HG03439 (cell line): ENCODE results near the gene RNF13.
"Not testable (repeated sequence)": the region's sequence is repeated elsewhere in the genome, so short reads cannot be mapped to it uniquely, and the experiment has no call there.

Source experiments
- ATAC-seq: cut with Tn5 transposase; IDR thresholded peaks from one replicate; pipeline ENCODE4 v1.9.1; 2021; ENCODE audit warnings: mild to moderate bottlenecking, moderate library complexity; ENCODE audit not compliant: unreplicated experiment

The RNF13 gene

DNA sequence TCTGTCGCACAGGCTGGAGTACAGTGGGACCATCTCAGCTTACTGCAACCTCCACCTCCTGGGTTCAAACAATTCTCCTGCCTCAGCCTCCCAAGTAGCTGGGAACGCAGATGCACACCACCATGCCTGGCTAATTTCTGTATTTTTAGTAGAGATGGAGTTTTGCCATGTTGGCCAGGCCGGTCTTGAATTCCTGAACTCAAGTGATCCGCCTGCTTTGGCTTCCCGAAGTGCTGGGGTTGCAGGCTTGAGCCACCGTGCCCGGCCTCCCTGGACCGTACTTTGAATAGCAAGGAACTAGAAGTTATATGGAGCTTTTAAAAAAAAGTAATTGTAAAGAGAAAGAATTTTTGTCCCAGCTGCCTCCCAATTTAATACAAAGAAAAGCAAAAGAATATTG lies 12.3 kb upstream of the RNF13 start:
- ATAC-seq, result no peak

- no peak for ATAC-seq
These were observed 11.8 kb upstream of the RNF13 start for GRCh38 chr3:149801195-149801594.

DNA sequence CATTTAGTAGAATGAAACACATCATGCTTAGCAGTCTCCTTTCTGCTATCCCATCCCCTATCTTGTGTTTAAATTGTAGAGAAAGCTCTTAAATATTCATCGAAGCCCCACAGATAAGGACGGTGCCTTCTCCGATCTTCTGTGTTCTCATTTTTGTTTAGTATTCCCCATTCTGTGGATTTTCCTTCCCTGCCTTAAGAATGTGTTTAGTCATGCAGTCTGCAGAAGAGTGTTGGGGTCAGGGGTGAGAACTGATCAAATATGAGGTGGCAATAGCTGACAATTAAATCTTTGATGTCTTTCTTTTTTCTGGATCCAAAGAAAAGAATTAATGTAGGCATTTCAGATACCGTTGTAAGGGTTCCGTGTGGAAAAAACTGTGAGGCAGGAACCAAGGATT lies 11.4 kb upstream of the RNF13 start:
- no peak for ATAC-seq

GRCh38 chr3:149806171-149806778 lies 6.7 kb upstream of the RNF13 start:
- ATAC-seq, result no peak

DNA sequence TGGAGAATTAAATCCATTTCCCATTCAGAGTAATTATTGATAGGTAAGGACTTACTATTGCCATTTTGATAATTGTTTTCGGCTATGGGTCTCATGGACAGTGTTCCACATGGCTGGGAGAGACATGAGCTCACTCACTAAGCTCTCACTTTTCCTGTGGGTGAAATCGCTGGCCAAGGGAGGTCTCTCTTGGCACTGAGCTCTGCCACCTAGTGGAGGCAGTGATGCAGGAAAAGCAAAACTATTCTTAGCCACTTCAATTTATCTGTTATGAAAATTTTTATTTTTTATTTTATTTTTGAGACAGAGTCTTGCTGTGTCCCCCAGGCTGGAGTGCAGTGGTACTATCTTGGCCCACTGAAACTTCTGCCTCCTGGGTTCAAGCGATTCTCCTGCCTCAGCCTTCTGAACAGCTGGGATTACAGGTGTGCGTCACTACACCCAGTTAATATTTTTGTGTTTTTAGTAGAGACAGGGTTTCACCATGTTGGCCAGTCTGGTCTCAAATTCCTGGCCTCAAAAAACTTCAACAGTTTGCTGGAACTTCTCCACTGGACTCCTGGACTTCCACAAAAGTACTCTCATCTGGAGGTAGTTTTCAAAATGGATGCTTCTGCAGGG lies 4.7 kb upstream of the RNF13 start:
- no peak for ATAC-seq

- no peak for ATAC-seq
These were observed 3.3 kb upstream of the RNF13 start for GRCh38 chr3:149809699-149810098.

- ATAC-seq, result no peak
These were observed 2.2 kb upstream of the RNF13 start for GRCh38 chr3:149810846-149811245.

- no peak for ATAC-seq
These were observed 830 bp upstream of the RNF13 start for GRCh38 chr3:149812165-149812605.

DNA sequence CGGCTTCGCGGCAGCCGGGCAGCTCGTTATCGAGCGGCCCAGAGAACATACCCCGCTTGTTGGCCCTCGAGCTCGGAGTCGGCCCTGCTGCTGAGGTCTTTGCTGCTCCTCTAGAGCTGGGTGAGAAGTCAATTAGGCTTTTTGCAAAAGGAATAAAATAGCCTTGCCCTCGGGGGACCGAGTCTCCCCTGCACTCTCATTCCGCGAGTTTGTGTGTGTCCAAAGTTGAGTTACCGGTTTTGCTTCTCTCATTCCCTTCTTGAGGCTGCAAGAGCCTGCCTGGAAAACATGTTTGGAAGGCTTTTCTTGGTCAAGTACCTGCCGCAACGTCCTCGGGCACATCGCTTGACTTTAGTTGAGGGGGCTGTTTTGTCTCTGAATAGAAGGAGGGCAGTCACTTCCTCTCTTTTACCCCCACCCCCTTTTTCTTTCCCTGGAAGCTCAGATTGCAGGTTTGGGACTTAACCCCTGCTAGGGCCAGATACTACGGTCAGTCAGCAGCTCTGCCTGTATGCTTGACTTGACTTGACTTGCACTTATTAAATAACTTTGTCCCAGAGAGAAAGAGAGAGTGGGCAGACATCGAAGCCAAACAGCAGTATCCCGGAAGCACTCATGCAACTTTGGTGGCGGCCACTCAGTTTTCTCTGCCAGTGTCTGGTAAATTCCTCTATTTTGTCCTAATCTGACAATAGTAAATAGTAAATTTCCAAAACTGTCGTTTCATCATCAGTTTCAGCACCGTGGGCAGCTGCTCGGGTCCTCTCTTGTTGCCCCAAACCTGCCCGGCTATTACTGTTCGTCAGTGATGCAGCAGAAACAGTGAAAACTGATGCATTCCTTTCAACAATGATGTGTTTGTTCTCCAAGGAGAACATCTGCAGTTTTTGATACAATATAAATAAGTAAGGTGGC lies 609 bp downstream of the RNF13 start:
- ATAC-seq, result peak; percentile 26

- ATAC-seq, result no peak
These were observed 2.3 kb downstream of the RNF13 start for GRCh38 chr3:149815321-149815720.

- no peak for ATAC-seq
These were observed 2.7 kb downstream of the RNF13 start for GRCh38 chr3:149815728-149816127.

GRCh38 chr3:149816311-149816710 lies 3.3 kb downstream of the RNF13 start:
- ATAC-seq, result no peak

GRCh38 chr3:149816986-149817385 lies 4.0 kb downstream of the RNF13 start:
- ATAC-seq, result no peak

DNA sequence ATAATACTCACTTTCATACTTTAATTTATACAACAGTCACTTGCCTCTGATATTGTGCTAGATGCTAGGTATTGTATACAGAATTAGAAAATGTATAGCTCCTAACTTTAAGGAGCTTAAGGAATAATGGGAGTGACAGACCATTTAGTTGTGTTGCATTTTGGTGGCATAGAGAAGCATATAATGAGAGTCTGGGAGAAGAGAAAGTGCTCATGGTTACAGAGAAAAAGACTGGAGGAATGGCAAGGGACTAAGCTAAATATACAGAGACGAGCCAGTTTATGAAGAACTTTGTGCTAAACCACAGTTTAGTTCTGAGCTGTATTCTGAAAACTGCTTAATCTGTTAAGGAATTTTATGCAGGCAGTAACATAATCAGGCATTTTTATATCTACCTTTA lies 6.4 kb downstream of the RNF13 start:
- ATAC-seq, result no peak

DNA sequence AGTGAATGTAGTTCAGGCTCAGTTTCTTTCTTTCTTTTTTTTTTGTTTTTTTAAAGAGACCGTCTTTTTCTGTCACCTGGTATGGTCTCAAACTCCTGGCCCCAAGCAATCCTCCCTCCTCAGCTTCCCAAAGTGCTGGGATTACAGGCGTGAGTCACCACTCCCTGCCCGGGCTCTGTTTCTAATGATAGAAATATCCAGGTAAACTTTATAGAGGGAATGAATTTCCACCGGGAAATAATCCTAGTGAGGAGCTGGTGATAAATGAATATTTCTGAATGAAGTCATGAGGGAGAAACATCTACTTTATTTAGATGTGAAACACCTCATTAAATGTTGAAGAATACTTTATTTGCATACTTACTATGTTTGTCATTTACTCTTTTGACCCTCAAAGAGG lies 7.2 kb downstream of the RNF13 start:
- ATAC-seq, result no peak

DNA sequence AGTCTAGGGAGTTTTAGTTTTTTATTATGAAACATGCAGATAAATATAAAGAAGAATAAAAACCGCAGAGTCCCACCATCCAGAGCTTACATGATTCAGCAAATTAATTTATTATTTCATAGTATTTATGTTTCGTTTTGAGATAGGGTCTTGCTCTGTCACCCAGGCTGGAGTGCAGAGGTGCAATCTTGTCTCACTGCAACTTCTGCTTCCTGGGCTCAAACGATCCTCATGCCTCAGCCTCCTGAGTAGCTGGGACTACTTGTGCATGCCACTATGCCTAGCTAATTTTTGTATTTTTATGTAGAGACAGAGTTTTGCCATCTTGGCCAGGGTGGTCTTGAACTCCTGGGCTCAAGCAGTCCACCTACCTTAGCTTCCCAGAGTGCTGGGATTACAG lies 13.6 kb downstream of the RNF13 start:
- no peak for ATAC-seq

DNA sequence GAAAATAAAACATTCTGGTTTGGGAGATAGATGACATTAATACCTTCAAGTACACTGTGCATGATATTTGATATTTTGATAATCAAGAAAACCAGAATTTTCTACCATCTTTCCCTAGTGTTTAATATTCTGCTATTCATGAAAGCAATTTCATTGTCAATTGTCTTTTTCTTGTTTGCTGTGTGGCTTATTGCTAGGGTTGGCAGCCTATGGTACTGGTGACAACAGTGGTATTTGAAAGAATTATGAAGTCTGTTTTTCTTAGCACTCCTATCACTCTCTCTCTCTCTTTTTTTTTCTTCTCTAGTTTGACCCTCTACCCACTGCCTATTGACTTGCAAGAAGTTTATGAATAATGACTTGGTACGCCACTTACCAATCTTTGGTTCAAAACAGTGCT lies 15.4 kb downstream of the RNF13 start:
- ATAC-seq, result no peak

DNA sequence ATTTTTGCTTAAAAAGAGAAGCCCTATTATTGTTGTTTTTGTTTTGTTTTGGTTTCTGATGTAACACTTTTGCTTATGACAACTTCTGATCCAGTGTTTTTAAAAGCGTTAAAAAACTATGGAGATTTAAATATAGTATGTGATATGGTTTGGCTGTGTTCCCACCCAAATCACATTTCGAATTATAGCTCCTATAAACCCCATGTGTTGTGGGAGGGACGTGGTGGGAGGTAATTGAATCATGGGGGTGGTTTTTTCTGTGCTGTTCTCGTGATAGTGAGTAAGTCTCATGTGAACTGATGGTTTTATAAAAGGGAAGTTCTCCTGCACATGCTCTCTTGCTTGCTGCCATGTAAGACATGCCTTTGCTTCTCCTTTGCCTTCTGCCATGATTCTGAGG lies 16.6 kb downstream of the RNF13 start:
- not testable (repeated sequence) for ATAC-seq

DNA sequence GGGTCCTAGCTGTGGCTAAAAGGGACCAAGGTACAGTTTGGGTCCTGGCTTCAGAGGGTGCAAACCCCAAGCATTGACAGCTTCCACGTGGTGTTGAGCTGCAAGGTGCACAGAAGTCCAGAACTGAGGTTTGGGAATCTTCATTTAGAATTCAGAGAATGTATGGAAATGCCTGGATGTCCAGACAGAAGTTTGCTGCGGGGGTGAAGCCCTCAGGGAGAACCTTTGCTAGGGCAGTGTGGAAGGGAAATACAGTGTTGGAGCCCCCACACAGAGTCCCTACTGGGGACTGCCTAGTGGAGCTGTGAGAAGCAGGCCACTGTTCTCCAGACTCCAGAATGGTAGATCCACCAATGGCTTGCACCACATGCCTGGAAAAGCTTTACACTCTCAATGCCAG lies 17.9 kb downstream of the RNF13 start:
- no peak for ATAC-seq

GRCh38 chr3:149831321-149831720 lies 18.3 kb downstream of the RNF13 start:
- ATAC-seq, result no peak

GRCh38 chr3:149832086-149832485 lies 19.1 kb downstream of the RNF13 start:
- no peak for ATAC-seq

DNA sequence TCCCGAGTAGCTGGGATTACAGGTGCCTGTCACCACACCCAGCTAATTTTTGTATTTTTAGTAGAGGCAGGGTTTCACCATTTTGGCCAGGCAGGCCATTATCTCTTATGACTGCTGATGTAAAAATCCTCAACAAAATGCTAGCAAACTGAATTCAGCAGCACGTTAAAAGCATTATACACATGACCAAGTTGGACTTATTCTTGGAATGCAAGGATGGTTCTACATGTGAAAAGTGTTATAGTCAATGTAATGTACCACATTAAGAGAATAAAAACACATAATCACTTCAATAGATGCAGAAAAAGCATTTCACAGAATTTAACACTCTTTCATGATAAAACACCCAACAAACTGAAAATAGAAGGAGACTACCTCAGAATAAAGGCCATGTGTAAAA lies 20.2 kb downstream of the RNF13 start:
- no peak for ATAC-seq
